ENCODE results near the gene PTPRN2. TPM values are rescaled to one million over a fixed set of nuclear protein-coding genes. Genes with fewer than 3 reads are reported as not detected.

PTPRN2 gene
- total and polyA plus RNA-seq, 2 donors (not counting 3 experiments of a cell fraction or from before 2014, with no cell fraction given) = 0.62 to 0.88 TPM

GRCh38 chr7:157590526-157590925 is 997.1 kb downstream of the PTPRN2 start:
- no peaks in the 10 kb centered on the region for H4K20me1 ChIP-seq (replicated peaks; ENCODE audit: control insufficient read depth, extremely low read depth, insufficient read depth, low read length)
- intact Hi-C loops (cut with micrococcal nuclease) (no loop called here), dilution Hi-C loops (cut with MboI; ENCODE audit: extremely low pct_ligation_motif_present, low sequenced_read_pairs) (no loop called here)
- no peaks in the 10 kb centered on the region for H3K9me1 ChIP-seq (replicated peaks; ENCODE audit: control insufficient read depth, extremely low read depth, insufficient read depth, low read length)
- no peaks in the 10 kb centered on the region for H3K27me3 ChIP-seq (ENCODE audit: control insufficient read depth in 2 of 2, insufficient read depth in 2 of 2, low read length in 2 of 2)
- no peaks in the 10 kb centered on the region for H3K79me2 ChIP-seq (ENCODE audit: control insufficient read depth, insufficient read depth, low read length)
- no peak for DNase-seq (ENCODE audit: low read depth, low spot score)
- no peak for FAIRE-seq
- no peak overlapping the region for H3K27ac ChIP-seq (ENCODE audit: insufficient read depth, low read depth, low read length)
- no peak overlapping the region for H3K9ac ChIP-seq (replicated peaks; ENCODE audit: extremely low read depth, insufficient read depth, low read length)
- ChIA-PET CTCF (no interaction called here), POLR2A (no interaction called here)
- no peaks in the 10 kb centered on the region for H3K36me3 ChIP-seq (ENCODE audit: control insufficient read depth in 2 of 2, extremely low read depth in 1 of 2, insufficient read depth in 2 of 2, low read length in 2 of 2)
- no TSS peak for BruUV-seq (replicated peaks)
- no peaks in the 10 kb centered on the region for H3K4me1 ChIP-seq (ENCODE audit: control insufficient read depth, extremely low read depth, insufficient read depth, low read length)
- no peak overlapping the region for H2AFZ ChIP-seq (ENCODE audit: low read depth, low read length)
- H3K4me2 ChIP-seq (ENCODE audit: insufficient read depth, low read length) = no peak overlapping the region
- TF ChIP-seq POLR2AphosphoS5 (IDR thresholded peaks at IDR 0.05; ENCODE audit: insufficient read depth, low read depth, low read length) (no peak), CTCF (IDR thresholded peaks at IDR 0.05; ENCODE audit: extremely low read depth in 1 of 2, insufficient read depth in 1 of 2, low read depth in 1 of 2, low read length in 2 of 2) (no peak), FOS (IDR thresholded peaks at IDR 0.05; ENCODE audit: borderline replicate concordance, insufficient read depth, low read length) (no peak), POLR2A (IDR thresholded peaks at IDR 0.05; ENCODE audit: low read depth, low read length) (no peak), MAX (IDR thresholded peaks at IDR 0.05; ENCODE audit: insufficient read depth, insufficient read length) (no peak), EZH2 (IDR thresholded peaks at IDR 0.05; ENCODE audit: borderline replicate concordance, low read depth, low read length, severe bottlenecking) (no peak), JUN (IDR thresholded peaks at IDR 0.05; ENCODE audit: borderline replicate concordance, insufficient read depth, insufficient read length, low read depth) (no peak), MYC (IDR thresholded peaks at IDR 0.05; ENCODE audit: low read depth, low read length) (no peak), GATA2 (IDR thresholded peaks at IDR 0.05; ENCODE audit: insufficient read depth, insufficient read length, low read depth, low read length) (no peak)
- H3K4me3 ChIP-seq (replicated peaks in 1 of 3; ENCODE audit: insufficient read depth in 1 of 3, low read depth in 1 of 3, low read length in 3 of 3) = no peak overlapping the region
- H3K9me3 ChIP-seq (replicated peaks; ENCODE audit: control insufficient read depth, insufficient read depth, low read length) = no peaks in the 10 kb centered on the region

Data from endothelial cell of umbilical vein (primary cell).